ENCODE results near the gene CACNA1G.

CACNA1G gene

GRCh38 chr17:50664788-50665458, 104.4 kb downstream of the CACNA1G start:
- Histone ChIP-seq H3K9ac (ENCODE audit: low read depth, low read length) (no peak overlapping the region), H3K9me3 (ENCODE audit: insufficient read depth, low read depth, low read length) (no peaks in the 10 kb centered on the region), H3K36me3 (ENCODE audit: insufficient read depth, low read depth, low read length) (no peaks in the 10 kb centered on the region), H3K27me3 (ENCODE audit: insufficient read depth, low read length) (no peaks in the 10 kb centered on the region), H3K4me3 (ENCODE audit: low read length) (no peak overlapping the region), H3K4me1 (ENCODE audit: insufficient read depth, low read length) (peaks cover 11% of the 10 kb centered on the region), H3K27ac (ENCODE audit: low read length) (no peak overlapping the region)

GRCh38 chr17:50665838-50666237, 105.3 kb downstream of the CACNA1G start:
- Histone ChIP-seq H3K4me1 (ENCODE audit: insufficient read depth, low read length) (peaks cover 11% of the 10 kb centered on the region), H3K4me3 (ENCODE audit: low read length) (no peak overlapping the region), H3K27ac (ENCODE audit: low read length) (no peak overlapping the region), H3K36me3 (ENCODE audit: insufficient read depth, low read depth, low read length) (no peaks in the 10 kb centered on the region), H3K9me3 (ENCODE audit: insufficient read depth, low read depth, low read length) (no peaks in the 10 kb centered on the region), H3K9ac (ENCODE audit: low read depth, low read length) (no peak overlapping the region), H3K27me3 (ENCODE audit: insufficient read depth, low read length) (no peaks in the 10 kb centered on the region)

GRCh38 chr17:50666316-50666715, 105.8 kb downstream of the CACNA1G start:
- Histone ChIP-seq H3K27ac (ENCODE audit: low read length) (no peak overlapping the region), H3K9me3 (ENCODE audit: insufficient read depth, low read depth, low read length) (no peaks in the 10 kb centered on the region), H3K4me3 (ENCODE audit: low read length) (no peak overlapping the region), H3K27me3 (ENCODE audit: insufficient read depth, low read length) (no peaks in the 10 kb centered on the region), H3K36me3 (ENCODE audit: insufficient read depth, low read depth, low read length) (no peaks in the 10 kb centered on the region), H3K9ac (ENCODE audit: low read depth, low read length) (no peak overlapping the region), H3K4me1 (ENCODE audit: insufficient read depth, low read length) (peaks cover 11% of the 10 kb centered on the region)

GRCh38 chr17:50667259-50668024, 106.9 kb downstream of the CACNA1G start:
- Histone ChIP-seq H3K36me3 (ENCODE audit: insufficient read depth, low read depth, low read length) (no peaks in the 10 kb centered on the region), H3K27me3 (ENCODE audit: insufficient read depth, low read length) (no peaks in the 10 kb centered on the region), H3K9me3 (ENCODE audit: insufficient read depth, low read depth, low read length) (no peaks in the 10 kb centered on the region), H3K4me3 (ENCODE audit: low read length) (no peak overlapping the region), H3K27ac (ENCODE audit: low read length) (no peak overlapping the region), H3K9ac (ENCODE audit: low read depth, low read length) (no peak overlapping the region), H3K4me1 (ENCODE audit: insufficient read depth, low read length) (0 out of 2 replicates have a peak, but pooled peaks cover 5% of the 10 kb centered on the region)

GRCh38 chr17:50668025-50668837, 107.7 kb downstream of the CACNA1G start:
- Histone ChIP-seq H3K9me3 (ENCODE audit: insufficient read depth, low read depth, low read length) (no peaks in the 10 kb centered on the region), H3K27me3 (ENCODE audit: insufficient read depth, low read length) (no peaks in the 10 kb centered on the region), H3K27ac (ENCODE audit: low read length) (no peak overlapping the region), H3K36me3 (ENCODE audit: insufficient read depth, low read depth, low read length) (no peaks in the 10 kb centered on the region), H3K4me1 (ENCODE audit: insufficient read depth, low read length) (0 out of 2 replicates have a peak, but pooled peaks cover 5% of the 10 kb centered on the region), H3K9ac (ENCODE audit: low read depth, low read length) (no peak overlapping the region), H3K4me3 (ENCODE audit: low read length) (no peak overlapping the region)

- H3K27me3 ChIP-seq (ENCODE audit: insufficient read depth, low read length): no peaks in the 10 kb centered on the region
- 0 out of 2 replicates have a peak, but pooled peaks cover 5% of the 10 kb centered on the region for H3K4me1 ChIP-seq (ENCODE audit: insufficient read depth, low read length)
- H3K4me3 ChIP-seq (ENCODE audit: low read length): no peak overlapping the region
- no peaks in the 10 kb centered on the region for H3K36me3 ChIP-seq (ENCODE audit: insufficient read depth, low read depth, low read length)
- no peak overlapping the region for H3K9ac ChIP-seq (ENCODE audit: low read depth, low read length)
- no peaks in the 10 kb centered on the region for H3K9me3 ChIP-seq (ENCODE audit: insufficient read depth, low read depth, low read length)
- H3K27ac ChIP-seq (ENCODE audit: low read length): no peak overlapping the region
Measured at GRCh38 chr17:50668838-50669581, 108.5 kb downstream of the CACNA1G start.

- H3K9ac ChIP-seq (ENCODE audit: low read depth, low read length): no peak overlapping the region
- 0 out of 2 replicates have a peak, but pooled peaks cover 5% of the 10 kb centered on the region for H3K4me1 ChIP-seq (ENCODE audit: insufficient read depth, low read length)
- no peak overlapping the region for H3K4me3 ChIP-seq (ENCODE audit: low read length)
- H3K9me3 ChIP-seq (ENCODE audit: insufficient read depth, low read depth, low read length): no peaks in the 10 kb centered on the region
- no peaks in the 10 kb centered on the region for H3K27me3 ChIP-seq (ENCODE audit: insufficient read depth, low read length)
- H3K36me3 ChIP-seq (ENCODE audit: insufficient read depth, low read depth, low read length): no peaks in the 10 kb centered on the region
- H3K27ac ChIP-seq (ENCODE audit: low read length): no peak overlapping the region
Measured at GRCh38 chr17:50672071-50672470, 111.6 kb downstream of the CACNA1G start.

- Histone ChIP-seq H3K27ac (ENCODE audit: low read length) (no peak overlapping the region), H3K9me3 (ENCODE audit: insufficient read depth, low read depth, low read length) (no peaks in the 10 kb centered on the region), H3K4me3 (ENCODE audit: low read length) (no peak overlapping the region), H3K9ac (ENCODE audit: low read depth, low read length) (no peak overlapping the region), H3K36me3 (ENCODE audit: insufficient read depth, low read depth, low read length) (no peaks in the 10 kb centered on the region), H3K27me3 (ENCODE audit: insufficient read depth, low read length) (no peaks in the 10 kb centered on the region), H3K4me1 (ENCODE audit: insufficient read depth, low read length) (0 out of 2 replicates have a peak, but pooled peaks cover 5% of the 10 kb centered on the region)
Measured at GRCh38 chr17:50672831-50673551, 112.5 kb downstream of the CACNA1G start.

GRCh38 chr17:50675190-50675589, 114.7 kb downstream of the CACNA1G start:
- Histone ChIP-seq H3K9ac (ENCODE audit: low read depth, low read length) (no peak overlapping the region), H3K4me3 (ENCODE audit: low read length) (no peak overlapping the region), H3K9me3 (ENCODE audit: insufficient read depth, low read depth, low read length) (no peaks in the 10 kb centered on the region), H3K27ac (ENCODE audit: low read length) (no peak overlapping the region), H3K36me3 (ENCODE audit: insufficient read depth, low read depth, low read length) (no peaks in the 10 kb centered on the region), H3K4me1 (ENCODE audit: insufficient read depth, low read length) (no peaks in the 10 kb centered on the region), H3K27me3 (ENCODE audit: insufficient read depth, low read length) (no peaks in the 10 kb centered on the region)

- no peak overlapping the region for H3K27ac ChIP-seq (ENCODE audit: low read length)
- H3K9ac ChIP-seq (ENCODE audit: low read depth, low read length): no peak overlapping the region
Measured at GRCh38 chr17:50675627-50676026, 115.1 kb downstream of the CACNA1G start.

More at GRCh38 chr17:50675627-50676026, 115.1 kb downstream of the CACNA1G start:
- no peak overlapping the region for H3K4me3 ChIP-seq (ENCODE audit: low read length)
- H3K36me3 ChIP-seq (ENCODE audit: insufficient read depth, low read depth, low read length): no peaks in the 10 kb centered on the region
- H3K4me1 ChIP-seq (ENCODE audit: insufficient read depth, low read length): no peaks in the 10 kb centered on the region
- H3K27me3 ChIP-seq (ENCODE audit: insufficient read depth, low read length): no peaks in the 10 kb centered on the region
- H3K9me3 ChIP-seq (ENCODE audit: insufficient read depth, low read depth, low read length): no peaks in the 10 kb centered on the region

Data from iPS-20b (cell line).